ENCODE measurements around the gene THSD4. TPM values are rescaled to one million over a fixed set of nuclear protein-coding genes. Genes with fewer than 3 reads are reported as not detected.
A peak's percentile ranks its signal among the peaks of the same experiment; 100 is the strongest.

Gene THSD4
- total RNA-seq, 1 experiment from 2014 or later: 65.4 TPM

- ChIA-PET CTCF (no interaction called here), POLR2A (interaction anchor here (0.7 kb wide), 1 partner anchor 156 kb away, joined by 3 read pairs; no protein-coding TSS in a partner anchor)
- Histone ChIP-seq H3K9me3 (ENCODE audit: control insufficient read depth, insufficient read depth, low read depth, low read length) (peaks cover 1% of the 10 kb centered on the region; the same call in 1 of the 2 replicates), H3K4me1 (ENCODE audit: control insufficient read depth, insufficient read depth, low read length) (peaks cover 31% of the 10 kb centered on the region), H3K27me3 (ENCODE audit: control insufficient read depth, insufficient read depth, low read length) (no peaks in the 10 kb centered on the region), H3K4me3 (ENCODE audit: low read depth in 2 of 2, low read length in 2 of 2) (no peak overlapping the region), H3K36me3 (ENCODE audit: control insufficient read depth, insufficient read depth, low read length) (no peaks in the 10 kb centered on the region), H3K27ac (ENCODE audit: low read length) (no peak overlapping the region; the same call in 1 of the 2 replicates)
- TF ChIP-seq REST (IDR thresholded peaks at IDR 0.05; ENCODE audit: insufficient read depth in 1 of 2, low read depth in 2 of 2, low read length in 1 of 2) (no peak), CTCF (IDR thresholded peaks at IDR 0.05) (no peak), POLR2AphosphoS5 (IDR thresholded peaks at IDR 0.05; ENCODE audit: low read depth, low read length) (no peak), TCF7L2 (IDR thresholded peaks at IDR 0.05; ENCODE audit: low read depth, low read length) (no peak), SIN3A (IDR thresholded peaks at IDR 0.05; ENCODE audit: borderline replicate concordance, insufficient read depth, low read depth, low read length) (no peak)
- DNase-seq (ENCODE audit: low read depth, low spot score) (no peak), ATAC-seq (no peak)
- BruUV-seq (replicated peaks): no TSS peak
- in situ Hi-C loops (cut with HindIII; ENCODE audit: low pct_unique_long_range_greater_than_20kb, low sequenced_read_pairs) (no loop called here), intact Hi-C loops (cut with micrococcal nuclease; ENCODE audit: unreplicated experiment) (loop anchor here (5.0 to 10.0 kb wide), 2 partner anchors 53 to 405 kb away; no protein-coding TSS in a partner anchor)
Measured at GRCh38 chr15:71749500-71749899, 634.2 kb downstream of the THSD4 start.

GRCh38 chr15:71752128-71752527 is 636.9 kb downstream of the THSD4 start:
- ChIA-PET POLR2A (interaction anchor here (0.6 kb wide), 1 partner anchor 8 kb away, joined by 12 read pairs; no protein-coding TSS in a partner anchor), CTCF (interaction anchor here (0.8 to 2.9 kb wide), 3 partner anchors 8 to 404 kb away, joined by 4 to 18 read pairs (median 12); no protein-coding TSS in a partner anchor)
- Histone ChIP-seq H3K4me3 (ENCODE audit: low read depth in 2 of 2, low read length in 2 of 2) (no peak overlapping the region), H3K27me3 (ENCODE audit: control insufficient read depth, insufficient read depth, low read length) (no peaks in the 10 kb centered on the region), H3K27ac (ENCODE audit: low read length) (peak overlapping the region; percentile 55), H3K36me3 (ENCODE audit: control insufficient read depth, insufficient read depth, low read length) (no peaks in the 10 kb centered on the region), H3K9me3 (ENCODE audit: control insufficient read depth, insufficient read depth, low read depth, low read length) (peaks cover 6% of the 10 kb centered on the region; the same call in 1 of the 2 replicates), H3K4me1 (ENCODE audit: control insufficient read depth, insufficient read depth, low read length) (peaks cover 25% of the 10 kb centered on the region)
- TF ChIP-seq TCF7L2 (IDR thresholded peaks at IDR 0.05; ENCODE audit: low read depth, low read length) (no peak), POLR2AphosphoS5 (IDR thresholded peaks at IDR 0.05; ENCODE audit: low read depth, low read length) (no peak), REST (IDR thresholded peaks at IDR 0.05; ENCODE audit: insufficient read depth in 1 of 2, low read depth in 2 of 2, low read length in 1 of 2) (no peak), CTCF (IDR thresholded peaks at IDR 0.05) (no peak), SIN3A (IDR thresholded peaks at IDR 0.05; ENCODE audit: borderline replicate concordance, insufficient read depth, low read depth, low read length) (no peak)
- intact Hi-C loops (cut with micrococcal nuclease; ENCODE audit: unreplicated experiment): no loop called here
- DNase-seq (ENCODE audit: low read depth, low spot score) (no peak), ATAC-seq (no peak)
- no TSS peak for BruUV-seq (replicated peaks)
- in situ Hi-C loops (cut with HindIII; ENCODE audit: low pct_unique_long_range_greater_than_20kb, low sequenced_read_pairs): no loop called here
